Upper lobe of left lung (tissue), 6 donors: Measurements from ENCODE around the gene WDR48. TPM values are rescaled to one million over a fixed set of nuclear protein-coding genes. Genes with fewer than 3 reads are reported as not detected.
A peak's percentile ranks its signal among the peaks of the same experiment; 100 is the strongest.

Experiments used
- ATAC-seq, 2 donors: fragments of 200-7000 bp; cut with Tn5 transposase; one replicate each; pipeline ENCODE4 v1.9.1; 2022; ENCODE audit warnings: mild to moderate bottlenecking in 2 of 2, moderate library complexity in 2 of 2; ENCODE audit not compliant: low FRiP score in 2 of 2
- DNase-seq, 2 donors: peaks; one replicate each; pipeline ENCODE4 v3.0.0-alpha.2; 2019 to 2020
- H3K27ac ChIP-seq, 4 donors: fragments of 200-600 bp; sonication (generic); one replicate each; pipeline ENCODE4 v1.5.1; 2016 to 2019
- H3K27me3 ChIP-seq, 4 donors: fragments of 200-600 bp; sonication (generic); one replicate each; pipeline ENCODE4 v1.5.1; 2017 to 2019
- H3K36me3 ChIP-seq, 4 donors: fragments of 200-600 bp; sonication (generic); one replicate each; pipeline ENCODE4 v1.5.1; 2016 to 2019
- H3K4me1 ChIP-seq, 4 donors: fragments of 200-600 bp; sonication (generic); one replicate each; pipeline ENCODE4 v1.5.1; 2018 to 2019
- H3K4me3 ChIP-seq, 4 donors: fragments of 200-600 bp; sonication (generic); one replicate each; pipeline ENCODE4 v1.5.1; 2017 to 2019; ENCODE audit warnings: mild to moderate bottlenecking in 2 of 4, moderate library complexity in 1 of 4
- H3K9me3 ChIP-seq, 4 donors: fragments of 200-600 bp; sonication (generic); one replicate each; pipeline ENCODE4 v1.5.1; 2018 to 2019
- EP300 ChIP-seq, 4 donors: sonication (generic); formaldehyde crosslinking; IDR thresholded peaks; one replicate each; pipeline ENCODE4 v1.5.1; 2017; ENCODE audit warnings: antibody characterized with exemption in 4 of 4, control low read depth in 2 of 4
- POLR2A ChIP-seq, 4 donors: fragments of 450-650 bp; IDR thresholded peaks; one replicate each; pipeline ENCODE4 v1.5.1; 2016 to 2017; ENCODE audit warnings: antibody characterized with exemption in 4 of 4, mild to moderate bottlenecking in 2 of 4
- POLR2AphosphoS5 ChIP-seq, 2 donors: sonication (generic); formaldehyde crosslinking; IDR thresholded peaks; one replicate each; pipeline ENCODE4 v1.5.1; 2017; ENCODE audit warnings: antibody characterized with exemption in 2 of 2
- WGBS, 2 donors: methylation state at CpG; one replicate each; pipeline ENCODE4 v1.1.5; 2017 to 2018; 5-methylcytosine and 5-hydroxymethylcytosine counted together
- total RNA-seq, 6 donors: library from RNA; depleted of rRNA in 4 of 6; stranded (reverse); fragments of >200 nt in 4 of 6; gene quantifications; one replicate each; pipeline versions ENCODE4 v1.1.0 to v1.2.1, GENCODE V29; 2016 to 2021
- TF ChIP-seq, protein P1 (sequence below), 6 experiments: fragments of 450-650 bp in 4 of 6; fragments of 200-600 bp in 2 of 6; sonication (generic) in 2 of 6; IDR thresholded peaks; one replicate each; pipeline ENCODE4 v1.5.1; 2016 to 2019; ENCODE audit warnings: antibody characterized with exemption in 6 of 6
- donor health status: DM: no; HTN: no; CAD: no; lungs with moderate emphysema.
- donor health status: DM: no; HTN: yes; CAD: no; lungs with severe emphysema.

The WDR48 gene
- total RNA-seq, 6 donors from 2014 or later = 9.7 to 30.2 (median 25.5) TPM

DNA sequence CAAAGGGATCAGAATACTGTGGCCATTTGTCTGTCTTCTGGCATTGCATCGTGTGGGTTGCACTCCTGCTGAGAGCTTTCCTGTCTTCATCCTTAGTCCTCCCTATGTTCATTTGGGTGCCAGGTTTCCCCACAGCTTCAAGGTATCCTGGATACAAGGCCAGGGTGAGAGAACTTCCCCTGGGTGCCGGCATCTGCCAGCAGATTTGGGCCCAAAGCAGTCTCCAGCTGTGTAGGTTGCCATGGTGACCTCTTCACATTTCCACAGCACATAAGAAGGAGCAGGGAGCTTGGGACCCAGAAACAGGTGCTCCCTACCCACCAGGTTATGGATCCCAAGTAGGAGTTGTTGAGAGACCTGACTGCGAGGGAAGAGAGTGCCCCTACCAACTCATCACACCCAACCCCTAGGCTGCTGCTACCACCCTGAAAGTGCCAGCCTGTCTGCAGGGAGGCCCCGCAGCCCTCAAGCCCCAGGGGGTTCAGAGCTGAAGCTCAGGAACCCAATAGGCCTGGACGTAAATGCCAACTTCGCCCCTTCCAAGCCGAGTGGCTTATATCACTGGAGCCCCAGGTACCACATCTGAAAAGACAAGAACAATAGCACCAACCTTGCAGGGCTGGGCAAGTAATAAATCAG, 75.6 kb downstream of the WDR48 start:
- TF ChIP-seq POLR2AphosphoS5 (IDR thresholded peaks at IDR 0.05) = no peak
- TF ChIP-seq POLR2A (IDR thresholded peaks at IDR 0.05) = no peak
- TF ChIP-seq, protein P1, sequence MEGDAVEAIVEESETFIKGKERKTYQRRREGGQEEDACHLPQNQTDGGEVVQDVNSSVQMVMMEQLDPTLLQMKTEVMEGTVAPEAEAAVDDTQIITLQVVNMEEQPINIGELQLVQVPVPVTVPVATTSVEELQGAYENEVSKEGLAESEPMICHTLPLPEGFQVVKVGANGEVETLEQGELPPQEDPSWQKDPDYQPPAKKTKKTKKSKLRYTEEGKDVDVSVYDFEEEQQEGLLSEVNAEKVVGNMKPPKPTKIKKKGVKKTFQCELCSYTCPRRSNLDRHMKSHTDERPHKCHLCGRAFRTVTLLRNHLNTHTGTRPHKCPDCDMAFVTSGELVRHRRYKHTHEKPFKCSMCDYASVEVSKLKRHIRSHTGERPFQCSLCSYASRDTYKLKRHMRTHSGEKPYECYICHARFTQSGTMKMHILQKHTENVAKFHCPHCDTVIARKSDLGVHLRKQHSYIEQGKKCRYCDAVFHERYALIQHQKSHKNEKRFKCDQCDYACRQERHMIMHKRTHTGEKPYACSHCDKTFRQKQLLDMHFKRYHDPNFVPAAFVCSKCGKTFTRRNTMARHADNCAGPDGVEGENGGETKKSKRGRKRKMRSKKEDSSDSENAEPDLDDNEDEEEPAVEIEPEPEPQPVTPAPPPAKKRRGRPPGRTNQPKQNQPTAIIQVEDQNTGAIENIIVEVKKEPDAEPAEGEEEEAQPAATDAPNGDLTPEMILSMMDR (IDR thresholded peaks at IDR 0.05) = no peak
- TF ChIP-seq EP300 (IDR thresholded peaks at IDR 0.05) = no peak
- no peak overlapping the region for H3K4me3 ChIP-seq
- H3K27ac ChIP-seq = peak overlapping the region in 3 of 4 donors; percentile 7 to 76 (median 63)
- peaks cover 29 to 51% (median 30%) of the 10 kb centered on the region in 4 donors for H3K4me1 ChIP-seq
- H3K36me3 ChIP-seq = no peaks in the 10 kb centered on the region
- WGBS, 2 donors = 82 to 88% methylated on average over 5 to 7 of the region's 7 CpGs
- no peak for DNase-seq
- no peak for ATAC-seq
- H3K9me3 ChIP-seq = no peaks in the 10 kb centered on the region
- H3K27me3 ChIP-seq = no peaks in the 10 kb centered on the region

DNA sequence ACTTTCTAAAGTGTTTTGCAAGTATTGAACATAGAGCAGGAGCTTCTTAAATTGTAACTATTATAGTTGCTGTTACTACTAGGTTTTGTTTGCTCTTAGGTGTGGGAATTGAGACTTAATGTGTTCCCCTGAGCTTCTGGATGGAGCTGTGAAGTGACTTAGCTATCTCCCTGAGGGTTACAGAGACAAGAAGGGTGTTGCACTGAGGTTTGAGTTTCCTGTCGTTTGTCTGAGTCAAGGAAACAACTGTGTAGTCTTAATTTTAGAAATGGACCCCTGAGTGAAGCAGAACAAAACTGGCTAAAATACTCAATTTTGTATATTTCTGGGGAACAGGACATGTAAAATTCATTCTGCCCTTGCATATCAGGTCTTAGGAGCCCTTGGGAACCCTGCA, 76.1 kb downstream of the WDR48 start:
- TF ChIP-seq POLR2AphosphoS5 (IDR thresholded peaks at IDR 0.05) (no peak), POLR2A (IDR thresholded peaks at IDR 0.05) (no peak), EP300 (IDR thresholded peaks at IDR 0.05) (no peak)
- TF ChIP-seq, protein P1 (IDR thresholded peaks at IDR 0.05) = no peak
- no peaks in the 10 kb centered on the region for H3K27me3 ChIP-seq
- H3K36me3 ChIP-seq = no peaks in the 10 kb centered on the region
- no peaks in the 10 kb centered on the region for H3K9me3 ChIP-seq
- peaks cover 34 to 54% (median 35%) of the 10 kb centered on the region in 4 donors for H3K4me1 ChIP-seq
- no peak for DNase-seq
- peak overlapping the region in 3 of 4 donors; percentile 3 to 76 (median 63) for H3K27ac ChIP-seq
- WGBS, 2 donors = 21 to 26% methylated on average over 1 of the region's 1 CpG
- H3K4me3 ChIP-seq = no peak overlapping the region
- ATAC-seq = no peak

DNA sequence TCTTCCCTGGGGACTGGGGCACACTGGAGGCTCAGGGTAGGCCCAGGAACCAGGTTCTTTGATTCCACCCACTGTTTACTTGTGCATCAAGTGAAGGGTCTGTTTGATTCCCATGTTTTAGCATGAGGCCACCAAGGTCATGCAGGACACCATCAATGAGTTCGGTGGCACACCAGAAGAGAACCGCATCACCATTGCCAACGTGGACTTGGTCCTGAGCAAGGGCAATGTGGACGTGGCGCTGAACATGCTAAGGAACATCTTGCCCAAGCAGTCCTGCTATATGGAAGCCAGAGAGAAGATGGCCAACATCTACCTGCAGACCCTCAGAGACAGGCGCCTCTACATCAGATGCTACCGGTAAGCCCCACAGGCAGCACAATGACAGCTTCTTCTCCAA, 77.1 kb downstream of the WDR48 start:
- Histone ChIP-seq H3K27ac (peak overlapping the region in 1 of 4 donors; percentile 63), H3K9me3 (no peaks in the 10 kb centered on the region), H3K36me3 (peaks cover 0 to 6% (median 0%) of the 10 kb centered on the region in 4 donors), H3K27me3 (no peaks in the 10 kb centered on the region), H3K4me1 (peaks cover 44 to 65% (median 45%) of the 10 kb centered on the region in 4 donors), H3K4me3 (no peak overlapping the region)
- ATAC-seq (no peak), DNase-seq (no peak)
- TF ChIP-seq POLR2AphosphoS5 (IDR thresholded peaks at IDR 0.05) (no peak), POLR2A (IDR thresholded peaks at IDR 0.05) (no peak), EP300 (IDR thresholded peaks at IDR 0.05) (no peak)
- TF ChIP-seq, protein P1 (IDR thresholded peaks at IDR 0.05) = no peak
- WGBS, 2 donors = 96 to 100% methylated on average over 2 to 7 of the region's 7 CpGs

DNA sequence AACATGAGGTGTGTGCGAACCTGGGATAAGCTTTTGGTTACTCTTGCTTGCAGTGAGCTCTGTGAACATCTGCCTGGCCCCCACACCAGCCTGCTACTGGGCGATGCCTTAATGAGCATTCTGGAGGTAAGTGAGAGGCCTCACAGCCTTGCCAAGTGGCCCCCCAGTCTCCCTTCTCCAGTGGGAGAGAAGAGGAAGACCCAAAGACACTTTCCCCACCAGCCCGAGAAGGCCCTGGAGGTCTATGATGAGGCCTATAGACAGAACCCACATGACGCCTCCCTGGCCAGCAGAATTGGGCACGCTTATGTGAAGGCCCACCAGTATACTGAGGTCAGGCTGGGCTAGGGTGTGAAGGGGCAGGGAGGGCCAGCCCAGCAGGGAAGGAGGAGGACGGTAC, 78.2 kb downstream of the WDR48 start:
- no peak overlapping the region for H3K4me3 ChIP-seq
- peak overlapping the region in 3 of 4 donors; percentile 31 to 86 (median 82) for H3K27ac ChIP-seq
- TF ChIP-seq POLR2A (IDR thresholded peaks at IDR 0.05) = no peak
- TF ChIP-seq, protein P1 (IDR thresholded peaks at IDR 0.05) = no peak
- no peak for TF ChIP-seq POLR2AphosphoS5 (IDR thresholded peaks at IDR 0.05)
- TF ChIP-seq EP300 (IDR thresholded peaks at IDR 0.05) = no peak
- H3K36me3 ChIP-seq = peaks cover 0 to 6% (median 0%) of the 10 kb centered on the region in 4 donors
- ATAC-seq (no peak), DNase-seq (no peak)
- H3K27me3 ChIP-seq = no peaks in the 10 kb centered on the region
- peaks cover 54 to 75% (median 55%) of the 10 kb centered on the region in 4 donors for H3K4me1 ChIP-seq
- 87 to 98% methylated on average over 6 of the region's 6 CpGs for WGBS, 2 donors
- H3K9me3 ChIP-seq = no peaks in the 10 kb centered on the region
